Loucy (cell line): ENCODE results near the gene SLC7A10.

Experiments used
- EZH2phosphoT487 ChIP-seq: fragments of 200-600 bp; IDR thresholded peaks from 2 replicates; pipeline ENCODE4 v1.6.1; 2018; ENCODE audit warnings: antibody characterized with exemption, mild to moderate bottlenecking, moderate library complexity, borderline replicate concordance
- TF ChIP-seq, protein P1 (sequence below): fragments of 200-600 bp; sonication (generic); conservative IDR thresholded peaks from 2 replicates; pipeline ENCODE4 v1.5.1; 2014; ENCODE audit warnings: mild to moderate bottlenecking, antibody characterized with exemption, low read length

DNA sequence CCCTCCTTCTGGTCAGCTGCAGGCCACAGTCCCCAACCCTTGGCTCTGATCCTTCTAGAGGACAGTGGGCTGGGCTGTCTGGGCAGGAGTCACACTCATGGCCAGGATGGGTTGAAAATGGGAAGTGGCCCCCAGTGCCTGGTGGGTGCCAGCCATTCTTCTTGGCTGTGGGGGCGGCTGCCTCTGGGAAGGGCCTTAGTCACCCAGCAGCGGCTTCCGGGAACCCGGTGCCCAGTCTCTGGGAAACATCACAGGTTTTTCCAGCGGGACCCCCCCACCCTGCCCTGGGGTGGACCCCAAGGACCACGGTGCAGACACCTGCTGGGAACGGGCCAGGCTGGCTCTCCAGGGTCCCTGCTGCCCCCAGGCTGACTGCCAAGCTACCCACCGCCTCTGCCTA is 27.3 kb upstream of the SLC7A10 start:
- TF ChIP-seq, protein P1, sequence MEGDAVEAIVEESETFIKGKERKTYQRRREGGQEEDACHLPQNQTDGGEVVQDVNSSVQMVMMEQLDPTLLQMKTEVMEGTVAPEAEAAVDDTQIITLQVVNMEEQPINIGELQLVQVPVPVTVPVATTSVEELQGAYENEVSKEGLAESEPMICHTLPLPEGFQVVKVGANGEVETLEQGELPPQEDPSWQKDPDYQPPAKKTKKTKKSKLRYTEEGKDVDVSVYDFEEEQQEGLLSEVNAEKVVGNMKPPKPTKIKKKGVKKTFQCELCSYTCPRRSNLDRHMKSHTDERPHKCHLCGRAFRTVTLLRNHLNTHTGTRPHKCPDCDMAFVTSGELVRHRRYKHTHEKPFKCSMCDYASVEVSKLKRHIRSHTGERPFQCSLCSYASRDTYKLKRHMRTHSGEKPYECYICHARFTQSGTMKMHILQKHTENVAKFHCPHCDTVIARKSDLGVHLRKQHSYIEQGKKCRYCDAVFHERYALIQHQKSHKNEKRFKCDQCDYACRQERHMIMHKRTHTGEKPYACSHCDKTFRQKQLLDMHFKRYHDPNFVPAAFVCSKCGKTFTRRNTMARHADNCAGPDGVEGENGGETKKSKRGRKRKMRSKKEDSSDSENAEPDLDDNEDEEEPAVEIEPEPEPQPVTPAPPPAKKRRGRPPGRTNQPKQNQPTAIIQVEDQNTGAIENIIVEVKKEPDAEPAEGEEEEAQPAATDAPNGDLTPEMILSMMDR = no peak
- TF ChIP-seq EZH2phosphoT487 = no peak
